ENCODE data around the gene MVB12B. TPM values are rescaled to one million over a fixed set of nuclear protein-coding genes. Genes with fewer than 3 reads are reported as not detected.
"Not testable (repeated sequence)": the region's sequence is repeated elsewhere in the genome, so short reads cannot be mapped to it uniquely, and the experiment has no call there.

The MVB12B gene
- total RNA-seq (1 to 10 TPM; 2.6 to 6.7 (median 4.2) TPM), polyA plus RNA-seq (1 to 10 TPM; 2.7 to 2.9 TPM)

- intact Hi-C loops (cut with DNase I) = no loop called here
- WGBS, 2 donors = 6 to 20% methylated on average over 28 to 91 of the region's 94 CpGs
- Histone ChIP-seq H3K27ac (peak within 1 kb of the TSS in 1 of 4 donors; percentile 31), H3K4me3 (peak within 1 kb of the TSS; percentile 35 to 64 (median 58)), H3K36me3 (no peaks in the 10 kb centered on the region), H3K27me3 (no peaks in the 10 kb centered on the region), H3K9me3 (no peaks in the 10 kb centered on the region), H3K4me1 (peaks cover 0 to 6% (median 0%) of the 10 kb centered on the region in 3 donors)
- FAIRE-seq = no peak
- peak; percentile 69 to 87 (median 76) for ATAC-seq
- DNase-seq = peak in 5 of 6 donors; percentile 35 to 81 (median 63)
- TF ChIP-seq, protein P1, sequence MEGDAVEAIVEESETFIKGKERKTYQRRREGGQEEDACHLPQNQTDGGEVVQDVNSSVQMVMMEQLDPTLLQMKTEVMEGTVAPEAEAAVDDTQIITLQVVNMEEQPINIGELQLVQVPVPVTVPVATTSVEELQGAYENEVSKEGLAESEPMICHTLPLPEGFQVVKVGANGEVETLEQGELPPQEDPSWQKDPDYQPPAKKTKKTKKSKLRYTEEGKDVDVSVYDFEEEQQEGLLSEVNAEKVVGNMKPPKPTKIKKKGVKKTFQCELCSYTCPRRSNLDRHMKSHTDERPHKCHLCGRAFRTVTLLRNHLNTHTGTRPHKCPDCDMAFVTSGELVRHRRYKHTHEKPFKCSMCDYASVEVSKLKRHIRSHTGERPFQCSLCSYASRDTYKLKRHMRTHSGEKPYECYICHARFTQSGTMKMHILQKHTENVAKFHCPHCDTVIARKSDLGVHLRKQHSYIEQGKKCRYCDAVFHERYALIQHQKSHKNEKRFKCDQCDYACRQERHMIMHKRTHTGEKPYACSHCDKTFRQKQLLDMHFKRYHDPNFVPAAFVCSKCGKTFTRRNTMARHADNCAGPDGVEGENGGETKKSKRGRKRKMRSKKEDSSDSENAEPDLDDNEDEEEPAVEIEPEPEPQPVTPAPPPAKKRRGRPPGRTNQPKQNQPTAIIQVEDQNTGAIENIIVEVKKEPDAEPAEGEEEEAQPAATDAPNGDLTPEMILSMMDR (IDR thresholded peaks at IDR 0.05) = no peak
These were observed at the start of gene MVB12B for GRCh38 chr9:126326228-126327005. Gene MVB12B, plus strand, starts transcription at chr9:126326829. Its CDS starts 101 bp downstream, at chr9:126326930.

DNA sequence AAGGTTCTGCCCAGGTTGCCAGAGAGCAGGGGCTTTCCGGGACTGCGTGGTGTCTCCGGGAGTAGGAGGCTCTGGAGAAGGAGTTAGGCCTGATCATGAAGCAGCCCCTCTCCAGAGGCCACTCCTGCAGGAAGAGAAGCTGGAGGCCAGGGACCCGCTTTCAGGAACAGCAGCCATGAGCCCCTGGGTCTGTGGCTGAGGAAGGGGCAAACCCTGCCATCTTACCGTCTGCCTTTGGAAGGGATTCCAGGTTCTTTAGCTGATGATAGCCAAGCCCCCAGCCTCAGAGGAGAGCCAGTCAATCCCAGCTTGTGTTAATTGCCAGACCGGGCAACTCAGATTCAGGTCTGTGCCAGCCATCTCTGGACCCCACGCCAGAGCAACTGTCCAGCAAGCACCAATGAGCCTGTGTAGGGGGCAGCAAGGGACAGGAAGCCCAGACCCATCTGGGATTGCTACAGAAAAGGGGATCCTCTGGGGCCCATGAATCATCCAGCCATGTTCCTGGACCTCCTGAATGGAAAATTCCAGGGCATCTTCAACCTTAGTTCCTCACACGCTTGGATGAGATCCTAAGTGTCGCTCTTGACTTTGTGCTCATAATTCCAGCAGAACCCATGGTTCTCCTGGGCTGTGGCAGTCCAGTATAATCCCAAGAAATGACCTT, 42.7 kb upstream of the MVB12B start:
- Histone ChIP-seq H3K27ac (no peak overlapping the region), H3K9me3 (no peaks in the 10 kb centered on the region), H3K36me3 (no peaks in the 10 kb centered on the region), H3K4me3 (no peak overlapping the region), H3K4me1 (no peaks in the 10 kb centered on the region), H3K27me3 (no peaks in the 10 kb centered on the region)
- FAIRE-seq (no peak), DNase-seq (no peak), ATAC-seq (no peak)
- TF ChIP-seq, protein P1 (IDR thresholded peaks at IDR 0.05) = no peak
- intact Hi-C loops (cut with DNase I) = no loop called here
- 83 to 92% methylated on average over 9 of the region's 9 CpGs for WGBS, 2 donors

DNA sequence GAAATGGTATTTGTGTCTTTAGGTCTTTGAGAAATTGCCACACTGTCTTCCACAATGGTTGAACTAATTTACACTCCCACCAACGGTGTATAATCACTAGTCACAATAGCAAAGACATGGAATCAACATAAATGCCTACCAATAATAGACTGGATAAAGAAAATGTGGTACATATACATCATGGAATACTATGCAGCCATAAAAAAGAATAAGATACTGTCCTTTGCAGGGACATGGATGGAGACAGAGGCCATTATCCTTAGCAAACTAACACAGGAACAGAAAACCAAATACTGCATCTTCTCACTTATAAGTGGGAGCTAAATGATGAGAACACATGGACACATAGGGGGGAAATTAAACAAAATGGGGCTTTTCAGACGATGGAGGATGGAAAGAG, 41.0 kb upstream of the MVB12B start:
- ATAC-seq; DNase-seq; H3K9me3 ChIP-seq; H3K36me3 ChIP-seq; FAIRE-seq; H3K4me3 ChIP-seq; intact Hi-C loops (cut with DNase I); H3K4me1 ChIP-seq; H3K27me3 ChIP-seq; H3K27ac ChIP-seq: not testable (repeated sequence)
- 56 to 66% methylated on average over 2 of the region's 2 CpGs for WGBS, 2 donors

DNA sequence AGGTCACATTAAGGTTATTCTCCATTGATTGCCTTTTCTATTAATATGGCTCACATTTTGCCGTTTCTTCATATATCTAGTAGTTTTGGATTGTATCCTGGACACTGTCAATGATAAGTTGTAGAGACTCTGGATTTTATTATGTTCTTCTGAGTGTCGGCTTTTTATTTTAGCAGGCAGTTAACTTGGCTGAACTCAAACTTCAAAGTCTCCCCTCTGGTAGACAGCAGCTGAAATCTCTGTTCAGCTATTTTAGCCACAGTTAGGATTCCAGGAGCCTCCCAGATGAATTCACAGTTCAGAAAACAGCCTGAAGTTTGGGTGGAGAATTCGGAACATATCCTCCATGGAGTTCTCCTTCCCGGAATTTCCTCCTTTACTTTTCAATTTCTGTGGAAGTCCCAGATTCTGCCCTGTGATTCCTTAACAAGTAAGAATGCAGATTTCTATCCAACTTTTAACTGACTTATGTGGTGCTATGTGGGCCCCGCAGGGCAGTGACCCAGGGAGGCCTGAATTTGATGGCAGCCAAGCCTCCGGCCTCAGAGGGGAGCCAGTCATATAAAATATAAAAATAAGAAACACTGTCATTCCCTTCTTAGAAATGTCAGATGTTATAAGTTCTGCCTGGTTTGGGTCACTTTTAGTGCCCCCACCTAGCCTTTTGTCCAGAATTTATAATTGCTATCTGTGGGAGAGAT, 39.3 kb upstream of the MVB12B start:
- H3K36me3 ChIP-seq = no peaks in the 10 kb centered on the region
- no peak for FAIRE-seq

DNA sequence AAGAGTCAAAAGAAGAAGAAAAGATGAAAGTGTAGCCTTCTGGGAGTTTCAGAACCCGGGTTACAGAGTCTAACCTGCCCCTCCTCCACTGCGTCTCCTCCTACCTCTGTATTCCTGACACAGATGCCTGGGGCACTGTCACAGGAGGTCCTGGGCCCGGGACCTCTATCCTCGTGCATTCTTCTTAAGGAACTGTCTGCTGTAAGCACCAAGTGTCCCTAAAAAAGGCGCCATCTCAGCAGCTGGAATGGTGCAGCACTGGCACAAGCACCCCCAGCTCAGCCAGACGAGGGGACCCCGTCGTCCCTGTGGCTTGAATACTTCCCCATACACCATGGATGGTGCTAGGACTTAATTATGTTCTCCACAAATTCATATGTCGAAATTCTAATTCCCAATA, 35.8 kb upstream of the MVB12B start:
- FAIRE-seq = no peak
- Histone ChIP-seq H3K4me3 (no peak overlapping the region), H3K27me3 (no peaks in the 10 kb centered on the region), H3K27ac (no peak overlapping the region), H3K36me3 (no peaks in the 10 kb centered on the region), H3K9me3 (no peaks in the 10 kb centered on the region), H3K4me1 (no peaks in the 10 kb centered on the region)
- DNase-seq = no peak
- WGBS, 2 donors = 68 to 70% methylated on average over 9 of the region's 9 CpGs
- ATAC-seq = no peak
- TF ChIP-seq, protein P1 (IDR thresholded peaks at IDR 0.05) = no peak
- intact Hi-C loops (cut with DNase I) = no loop called here

More for the DNA sequence above, 39.3 kb upstream of the MVB12B start:
- intact Hi-C loops (cut with DNase I) = no loop called here
- Histone ChIP-seq H3K4me1 (no peaks in the 10 kb centered on the region), H3K4me3 (no peak overlapping the region), H3K9me3 (no peaks in the 10 kb centered on the region), H3K27me3 (no peaks in the 10 kb centered on the region), H3K27ac (no peak overlapping the region)
- DNase-seq = no peak
- TF ChIP-seq, protein P1 (IDR thresholded peaks at IDR 0.05) = no peak
- WGBS, 2 donors = 82 to 83% methylated on average over 6 of the region's 6 CpGs
- ATAC-seq = no peak
